ENCODE measurements around the gene TBL1XR1.
"Not testable (repeated sequence)": the region's sequence is repeated elsewhere in the genome, so short reads cannot be mapped to it uniquely, and the experiment has no call there.

Gene TBL1XR1

GRCh38 chr3:177181418-177181817, 15.9 kb downstream of the TBL1XR1 start:
- no peak for DNase-seq

GRCh38 chr3:177180506-177180905, 16.8 kb downstream of the TBL1XR1 start:
- DNase-seq, result no peak

DNA sequence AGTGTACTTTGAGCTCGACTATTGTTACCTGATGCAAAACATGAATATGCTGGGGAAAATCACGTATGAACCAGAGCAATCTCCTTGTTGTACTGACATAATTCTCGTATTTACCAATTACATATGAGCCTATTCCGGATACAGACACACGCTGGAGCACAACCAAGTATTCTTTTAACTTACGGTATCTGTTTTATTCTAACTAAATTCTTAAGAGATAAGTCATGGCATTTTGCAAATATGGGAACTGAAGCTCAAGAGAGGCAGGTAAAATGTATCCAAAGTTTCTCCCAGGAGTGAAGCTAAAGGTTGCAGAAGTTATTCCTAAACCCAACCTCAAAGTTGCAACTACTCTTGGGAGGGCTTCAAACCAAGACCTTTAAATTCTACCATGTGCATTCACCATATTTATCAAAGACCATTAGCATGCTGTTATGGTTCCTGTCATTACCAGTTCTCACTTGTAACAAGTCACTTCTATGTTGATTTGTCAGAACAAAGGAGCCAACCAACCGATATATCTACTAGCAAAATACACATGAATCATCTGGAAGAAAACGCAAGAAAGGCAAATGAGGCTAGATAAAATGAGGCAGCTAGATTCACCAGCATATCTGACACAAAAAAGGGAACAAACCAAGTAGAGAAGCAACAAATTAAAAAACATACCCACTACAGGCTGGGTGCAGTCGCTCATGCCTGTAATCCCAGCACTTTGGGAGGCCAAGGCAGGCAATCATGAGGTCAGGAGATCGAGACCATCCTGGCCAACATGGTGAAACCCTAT, 17.8 kb downstream of the TBL1XR1 start:
- DNase-seq, result no peak

- DNase-seq, result no peak
Observed at GRCh38 chr3:177177749-177178221, 19.5 kb downstream of the TBL1XR1 start.

DNA sequence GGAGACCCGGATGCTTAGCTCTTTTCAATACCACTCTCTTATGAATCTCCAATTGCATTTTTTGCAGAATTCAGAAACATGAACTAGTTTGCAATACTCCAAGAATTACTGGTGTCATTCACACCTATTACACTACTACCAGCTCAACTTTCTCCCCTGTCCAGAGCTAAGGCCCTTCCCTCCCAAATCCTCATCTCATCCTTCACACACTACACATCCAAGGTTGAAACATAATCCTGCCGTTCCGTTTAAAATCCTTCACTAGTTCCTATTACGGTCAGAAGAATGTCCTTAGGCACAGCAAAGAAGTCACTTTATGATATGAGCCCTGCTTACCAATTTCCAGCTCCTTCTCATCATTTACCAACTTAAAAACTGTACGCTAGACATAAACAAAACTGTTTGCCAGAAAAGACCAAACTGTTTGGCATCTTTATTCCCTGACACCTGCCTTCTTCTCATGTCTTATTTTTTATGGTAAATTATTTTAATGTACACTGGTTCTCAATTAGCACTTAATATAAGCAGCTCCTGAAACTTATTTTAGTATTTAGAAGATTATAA, 22.6 kb downstream of the TBL1XR1 start:
- no peak for DNase-seq

DNA sequence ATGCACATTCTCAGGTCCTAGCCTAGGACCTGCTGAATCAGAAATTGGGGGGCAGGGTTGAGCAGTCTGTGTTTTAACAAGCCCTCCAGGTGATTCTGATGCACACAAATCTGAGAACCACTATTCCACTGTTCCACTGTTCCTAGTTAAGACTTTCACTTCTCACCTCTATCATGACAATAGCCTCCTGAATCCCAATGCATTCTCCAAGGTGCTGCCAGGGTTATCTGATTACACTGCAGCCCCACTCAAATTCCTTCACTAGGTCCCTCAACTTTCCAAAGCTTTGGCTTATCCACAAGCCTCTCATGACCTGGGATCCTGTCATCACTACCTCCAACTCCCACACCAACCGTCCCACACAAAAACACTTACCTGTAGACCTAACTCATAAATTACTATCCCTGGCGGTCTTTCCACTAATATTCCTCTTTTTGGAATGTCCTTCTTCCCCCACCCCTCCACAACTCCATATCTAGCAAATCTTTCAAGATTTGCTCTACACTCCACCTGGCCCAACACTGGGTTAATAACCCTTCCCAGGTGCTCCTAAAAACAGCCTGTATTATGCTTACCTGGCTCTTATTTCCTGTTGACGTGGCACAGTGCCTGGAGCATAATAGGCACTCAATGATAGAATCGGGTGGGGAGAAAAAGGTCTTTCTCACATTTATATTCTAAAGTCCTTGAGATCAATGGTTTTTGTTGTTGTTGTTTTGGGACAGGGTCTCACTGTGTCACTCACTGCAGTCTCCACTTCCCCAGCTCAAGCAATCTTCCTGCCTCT, 27.2 kb downstream of the TBL1XR1 start:
- DNase-seq, result no peak

- no peak for DNase-seq
Observed at GRCh38 chr3:177168431-177168830, 28.9 kb downstream of the TBL1XR1 start.

DNA sequence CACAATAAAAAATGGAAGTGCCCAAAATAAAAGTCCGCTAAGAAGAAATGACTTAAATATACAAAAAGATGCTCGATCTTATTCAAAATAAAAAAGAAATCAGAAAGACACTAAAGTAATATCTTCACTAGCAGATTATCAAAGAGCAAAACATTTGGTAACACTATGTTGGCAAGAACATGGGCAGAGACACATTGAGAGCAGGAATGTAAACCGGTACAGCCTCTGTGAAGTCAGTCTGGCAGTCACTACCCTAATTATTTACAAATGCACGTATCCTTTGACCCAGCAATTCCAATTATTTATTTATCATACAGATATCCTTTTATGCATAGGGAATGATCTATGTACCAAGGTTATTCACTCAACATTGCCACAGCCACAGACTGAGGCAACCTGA, 34.5 kb downstream of the TBL1XR1 start:
- DNase-seq, result no peak

DNA sequence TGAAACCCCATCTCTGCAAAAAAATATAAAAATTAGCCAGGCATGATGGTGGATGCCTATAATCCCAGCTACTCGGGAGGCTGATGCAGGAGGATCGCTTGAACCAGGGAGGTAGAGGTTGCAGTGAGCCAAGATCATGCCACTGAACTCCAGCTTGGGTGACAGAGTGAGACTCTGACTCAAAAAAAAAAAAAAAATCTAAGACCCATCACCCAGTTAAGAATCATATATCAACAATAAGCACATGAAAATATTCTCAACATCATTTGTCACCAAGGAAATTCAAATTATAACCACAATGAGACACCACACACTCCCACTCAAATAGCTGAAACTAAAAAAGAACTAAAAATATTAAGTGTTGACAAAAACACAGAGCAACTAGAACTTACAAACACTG, 35.7 kb downstream of the TBL1XR1 start:
- not testable (repeated sequence) for DNase-seq

- no peak for DNase-seq
Observed at GRCh38 chr3:177158461-177158860, 38.8 kb downstream of the TBL1XR1 start.

DNA sequence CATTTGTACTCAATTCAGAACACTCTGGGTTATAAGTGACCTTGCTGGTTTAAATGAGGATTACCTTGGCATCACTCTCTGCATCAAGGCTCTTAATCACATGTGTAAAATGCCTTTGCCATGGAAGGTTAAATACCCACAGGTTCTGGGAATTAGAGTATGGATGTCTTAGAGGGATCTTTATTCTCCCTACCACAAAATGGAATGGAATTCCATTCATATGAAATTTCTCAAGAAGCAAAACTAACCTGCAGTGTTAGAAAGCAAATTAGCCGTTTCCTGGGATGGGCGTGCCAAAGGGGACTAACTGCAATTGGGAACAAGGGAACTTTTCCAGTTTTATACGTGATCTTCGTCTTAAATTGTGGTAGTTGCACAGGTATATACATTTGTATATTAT, 39.8 kb downstream of the TBL1XR1 start:
- no peak for DNase-seq

DNA sequence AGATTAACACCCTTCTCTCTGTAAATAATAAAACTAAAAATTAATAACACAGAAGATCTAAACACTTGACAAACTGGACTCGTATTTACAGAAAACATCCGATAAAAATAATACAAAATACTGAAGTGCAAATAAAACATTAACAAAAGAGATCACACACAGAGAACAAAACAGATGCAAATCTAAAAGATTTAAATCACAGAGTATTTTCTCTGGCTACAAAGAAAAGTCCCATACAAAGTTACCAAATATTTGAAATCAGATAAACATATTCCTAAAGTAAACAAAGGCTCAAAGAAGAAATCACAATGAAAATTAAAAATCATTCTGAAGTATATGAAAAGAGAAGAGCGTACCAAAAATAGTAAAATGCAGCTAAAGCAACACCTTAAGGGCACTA, 42.5 kb downstream of the TBL1XR1 start:
- no peak for DNase-seq

GRCh38 chr3:177150970-177151627, 46.2 kb downstream of the TBL1XR1 start:
- DNase-seq, result peak; percentile 17

- DNase-seq, result no peak
Observed at GRCh38 chr3:177150218-177150916, 46.9 kb downstream of the TBL1XR1 start.

- DNase-seq, result no peak
Observed at GRCh38 chr3:177149106-177149505, 48.2 kb downstream of the TBL1XR1 start.

DNA sequence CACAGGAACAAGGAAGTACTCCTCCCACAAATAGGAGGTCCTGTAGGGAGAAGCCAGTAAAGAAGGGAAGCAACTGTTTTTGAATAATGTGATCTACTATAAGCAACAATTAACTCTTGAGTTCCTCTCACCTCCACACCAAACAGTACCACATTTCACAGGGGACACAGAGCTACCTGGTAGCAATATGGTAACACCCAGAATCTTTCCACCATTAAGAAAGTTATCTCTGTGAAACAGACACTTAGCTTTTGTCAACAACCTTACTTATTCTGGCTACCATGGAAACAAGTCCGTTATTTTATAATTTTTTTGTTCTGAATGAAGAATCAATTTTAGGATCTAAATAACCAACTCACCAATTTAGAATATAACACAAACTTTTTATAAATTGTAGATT, 49.5 kb downstream of the TBL1XR1 start:
- DNase-seq, result no peak

GRCh38 chr3:177146646-177147045, 50.6 kb downstream of the TBL1XR1 start:
- DNase-seq, result no peak

DNA sequence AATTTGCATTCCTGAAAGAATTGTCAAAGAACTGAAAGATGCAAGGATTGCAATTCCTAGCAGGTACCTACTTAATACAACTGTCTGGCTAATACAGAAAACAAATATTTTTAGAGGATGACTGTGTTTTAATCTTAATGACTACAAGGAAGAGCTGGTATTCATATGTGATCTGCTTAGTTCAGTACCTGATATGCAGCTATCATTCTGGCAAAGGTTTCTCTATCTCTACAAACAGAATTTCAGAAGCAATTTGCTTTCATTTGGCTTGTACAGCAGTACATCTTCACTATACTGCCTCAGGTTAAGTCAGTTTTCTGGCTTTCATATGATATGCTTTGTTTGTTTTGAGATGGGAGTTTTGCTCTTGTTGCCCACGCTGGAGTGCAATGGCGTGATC, 51.3 kb downstream of the TBL1XR1 start:
- DNase-seq, result no peak

- DNase-seq, result no peak
Observed at GRCh38 chr3:177145381-177145780, 51.9 kb downstream of the TBL1XR1 start.

DNA sequence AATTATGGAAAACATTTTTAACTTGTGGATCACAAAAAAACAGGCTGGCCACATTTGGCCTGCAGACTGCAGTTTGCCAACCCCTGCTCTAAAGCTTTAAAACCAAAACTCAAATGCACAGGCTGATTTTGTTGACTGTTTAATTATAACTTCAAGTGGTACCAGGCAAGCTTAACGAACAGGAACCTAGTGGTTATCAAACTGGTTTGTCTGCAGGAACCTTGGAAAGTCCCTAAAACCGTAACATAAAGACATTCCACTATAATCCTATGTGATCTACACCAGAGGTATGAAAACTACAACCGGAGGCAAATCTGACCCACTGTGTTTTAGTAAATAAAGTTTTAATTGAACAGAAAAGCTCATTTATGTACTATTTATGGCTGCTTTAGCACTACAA, 52.4 kb downstream of the TBL1XR1 start:
- no peak for DNase-seq

DNA sequence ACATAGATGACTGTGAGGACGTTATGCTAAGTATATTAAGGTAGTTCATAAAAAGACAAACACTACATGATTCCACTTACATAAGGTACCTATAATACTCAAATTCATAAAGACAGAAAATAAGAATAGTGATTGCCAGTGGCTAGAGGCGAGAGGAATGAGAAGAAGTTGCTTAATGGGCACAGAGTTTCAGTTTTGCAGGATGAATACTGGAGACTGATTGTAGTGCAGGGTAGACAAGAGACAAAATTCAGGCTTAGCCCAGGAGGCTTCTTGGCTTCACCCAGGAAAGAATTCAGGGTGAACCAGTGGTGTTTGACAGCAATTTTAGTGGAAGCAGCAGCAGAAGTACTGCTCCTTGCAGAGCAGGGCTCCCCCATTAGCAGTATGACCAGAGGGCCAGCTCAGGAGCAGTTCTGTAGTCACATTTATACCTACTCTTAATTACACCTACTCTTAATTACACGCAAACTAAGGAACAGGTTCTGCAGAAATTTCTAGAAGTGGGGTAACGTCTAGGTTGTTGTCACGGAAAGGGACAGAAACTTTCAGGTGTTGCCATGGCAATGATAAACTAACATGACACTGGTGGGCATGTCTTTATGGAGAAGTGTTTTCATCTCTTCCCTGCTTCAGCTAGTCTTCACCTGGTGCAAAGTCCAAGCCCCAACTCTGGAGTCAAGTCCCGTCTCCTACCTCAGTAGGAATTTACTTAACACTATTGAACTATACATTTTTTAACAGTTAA, 55.2 kb downstream of the TBL1XR1 start:
- DNase-seq, result no peak

DNA sequence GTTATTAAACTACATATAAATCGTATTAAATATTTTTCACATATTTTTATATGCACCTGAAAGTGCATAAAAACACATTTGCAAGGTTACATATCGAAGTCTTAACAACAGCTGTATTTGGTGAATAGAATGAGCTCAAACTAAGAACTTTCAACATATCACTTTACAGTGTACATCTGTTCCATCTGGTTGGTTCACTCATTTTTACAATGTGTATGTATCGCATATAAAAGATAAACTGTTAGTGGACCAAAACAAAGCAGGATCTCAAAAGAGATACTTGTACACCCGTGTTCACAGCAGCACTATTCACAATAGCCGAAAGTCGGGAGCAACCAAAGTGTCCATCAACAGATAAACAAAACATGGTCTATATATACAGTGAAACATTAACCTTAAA, 55.8 kb downstream of the TBL1XR1 start:
- no peak for DNase-seq
